ENCODE measurements around the gene ARHGDIB. TPM values are rescaled to one million over a fixed set of nuclear protein-coding genes. Genes with fewer than 3 reads are reported as not detected.

Gene ARHGDIB
- total RNA-seq, 1 experiment from 2014 or later, result 347 TPM

- DNase-seq (ENCODE audit: low read depth), result no peak
Measured at GRCh38 chr12:14900521-14901227, 60.7 kb downstream of the ARHGDIB start.

- peak; percentile 66 for DNase-seq (ENCODE audit: low read depth)
Measured at GRCh38 chr12:14896521-14897169, 64.8 kb downstream of the ARHGDIB start.

DNA sequence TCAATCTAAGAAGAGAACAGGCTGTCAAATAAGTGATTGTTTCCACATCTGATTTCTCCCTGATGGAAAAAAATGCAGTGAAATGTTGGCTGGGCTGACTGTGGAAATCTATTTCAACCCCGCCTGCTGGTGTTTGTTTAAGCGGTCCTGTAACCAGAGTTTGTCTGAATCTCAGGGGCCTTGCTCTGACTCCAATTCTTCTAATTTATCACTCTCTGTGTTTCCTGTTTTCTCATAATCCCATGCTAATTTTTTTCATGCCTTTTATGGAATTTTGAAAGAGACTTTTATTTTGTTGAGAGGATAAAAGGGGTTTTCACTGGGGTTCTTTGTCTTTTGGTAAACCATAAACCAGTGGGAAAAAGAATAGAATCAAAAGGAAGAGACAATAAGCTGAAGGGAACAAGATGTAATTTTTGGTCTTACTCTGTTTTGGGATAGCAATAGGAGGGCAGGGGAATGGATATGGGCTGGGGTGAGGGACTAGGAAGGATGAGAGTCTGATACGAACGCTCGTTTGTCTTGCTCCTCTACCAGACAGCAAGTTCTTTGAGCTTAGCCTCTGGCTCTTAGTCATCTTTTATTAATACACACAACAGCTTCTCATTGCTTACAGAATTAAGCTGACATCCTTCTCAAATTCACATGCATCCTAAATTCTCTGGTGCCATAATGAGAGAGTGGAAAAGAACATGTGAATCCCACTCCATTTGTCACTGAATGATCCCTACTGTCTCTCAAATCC is 67.7 kb downstream of the ARHGDIB start:
- DNase-seq (ENCODE audit: low read depth), result no peak

GRCh38 chr12:14892726-14893505 is 68.5 kb downstream of the ARHGDIB start:
- peak; percentile 36 for DNase-seq (ENCODE audit: low read depth)

Other genes starting within 250 kb of the ARHGDIB start
- 15.4 and 23.7 TPM in 2 replicates for gene WBP11, start 158.1 kb downstream of the ARHGDIB start, total RNA-seq (2014; rRNA removed; shearing (Covaris generic))
- gene C12orf60, start 157.9 kb downstream of the ARHGDIB start, total RNA-seq (2014; rRNA removed; shearing (Covaris generic)), result 1.5 and 4.5 TPM in 2 replicates
- 0.23 TPM in 1 of 2 replicates, not detected in the other for gene SMCO3, start 147.4 kb downstream of the ARHGDIB start, total RNA-seq (2014; rRNA removed; shearing (Covaris generic))
- not detected in 2 replicates for gene ART4, start 118.1 kb downstream of the ARHGDIB start, total RNA-seq (2014; rRNA removed; shearing (Covaris generic))
- 39.0 and 76.2 TPM in 2 replicates for gene MGP, start 75.7 kb downstream of the ARHGDIB start, total RNA-seq (2014; rRNA removed; shearing (Covaris generic))
- not detected in 2 replicates for gene ERP27, start 23.1 kb downstream of the ARHGDIB start, total RNA-seq (2014; rRNA removed; shearing (Covaris generic))
- gene PDE6H, start 11.4 kb upstream of the ARHGDIB start, total RNA-seq (2014; rRNA removed; shearing (Covaris generic)), result not detected in 2 replicates

Measured in Daoy (cell line).